H1 (cell line): Measurements from ENCODE around the gene IFIT2. TPM values are rescaled to one million over a fixed set of nuclear protein-coding genes. Genes with fewer than 3 reads are reported as not detected.

ENCODE experiments used
- CBX5 ChIP-seq: fragments of 300-800, 300-1000 bp; sonication (generic); IDR thresholded peaks from 2 replicates; pipeline ENCODE4 v1.7.1; 2016; ENCODE audit warnings: antibody characterized with exemption, low read length, low read depth
- FOSL1 ChIP-seq: IDR thresholded peaks from 2 replicates; pipeline ENCODE4 v1.6.1; 2011; ENCODE audit warnings: mild to moderate bottlenecking, low read depth, low read length, moderate library complexity; ENCODE audit not compliant: insufficient read depth
- JUND ChIP-seq: IDR thresholded peaks from 2 replicates; pipeline ENCODE4 v1.6.1; 2011; ENCODE audit warnings: mild to moderate bottlenecking, improper control_type of control experiment, low read length
- MAX ChIP-seq: IDR thresholded peaks from 2 replicates; pipeline ENCODE4 v1.6.1; 2012; ENCODE audit warnings: inconsistent platforms
- POLR2A ChIP-seq, 2 experiments: IDR thresholded peaks; 1 replicate in 1 of 2; 2 replicates in 1 of 2; pipeline ENCODE4 v1.6.1; 2011; ENCODE audit warnings: low read depth in 2 of 2, low read length in 2 of 2, mild to moderate bottlenecking in 2 of 2; ENCODE audit errors: control extremely low read depth in 1 of 2
- POLR2AphosphoS5 ChIP-seq: IDR thresholded peaks from 2 replicates; pipeline ENCODE4 v1.6.1; 2011; ENCODE audit warnings: low read depth, low read length
- TAF1 ChIP-seq: IDR thresholded peaks from 2 replicates; pipeline ENCODE4 v1.6.1; 2011; ENCODE audit warnings: mild to moderate bottlenecking, low read depth, low read length
- TAF7 ChIP-seq: optimal IDR thresholded peaks from 2 replicates; pipeline ENCODE3; 2011; ENCODE audit warnings: low read depth, mild to moderate bottlenecking, inconsistent platforms, low read length, moderate library complexity, borderline replicate concordance
- polyA plus RNA-seq, 7 experiments: library from polyadenylated mRNA; depleted of rRNA in 3 of 7; stranded (reverse) in 5 of 7; unstranded in 2 of 7; fragments of >200 nt in 5 of 7; fragments of 200-250 nt in 2 of 7; gene quantifications; 1 replicate in 5 of 7; 2 replicates in 1 of 7; 4 replicates in 1 of 7; pipeline versions ENCODE4 v1.2.1 to v1.2.3, GENCODE V29; 2011 to 2013; ENCODE audit warnings: missing spikeins in 2 of 7, mixed read lengths in 2 of 7
- total RNA-seq: library from RNA; stranded (reverse); fragmentation: NEBNext Ultra II Directional; extraction: Animal tissue kit (Norgen Biotek cat#: 25700); gene quantifications from 2 replicates; pipeline ENCODE4 v1.2.1, GENCODE V29; 2021
- TF ChIP-seq, protein P1 (sequence below): fragments of 300-600 bp; sonication (generic); IDR thresholded peaks from 2 replicates; pipeline ENCODE4 v1.7.1; 2012; ENCODE audit warnings: low read length, moderate library complexity, mild to moderate bottlenecking, inconsistent platforms; ENCODE audit not compliant: insufficient replicate concordance

IFIT2 gene
- total and polyA plus RNA-seq, 2 of the 8 experiments (the other 6 are each of a cell fraction or from before 2014, with no cell fraction given) = 0.03 to 0.35 TPM

DNA sequence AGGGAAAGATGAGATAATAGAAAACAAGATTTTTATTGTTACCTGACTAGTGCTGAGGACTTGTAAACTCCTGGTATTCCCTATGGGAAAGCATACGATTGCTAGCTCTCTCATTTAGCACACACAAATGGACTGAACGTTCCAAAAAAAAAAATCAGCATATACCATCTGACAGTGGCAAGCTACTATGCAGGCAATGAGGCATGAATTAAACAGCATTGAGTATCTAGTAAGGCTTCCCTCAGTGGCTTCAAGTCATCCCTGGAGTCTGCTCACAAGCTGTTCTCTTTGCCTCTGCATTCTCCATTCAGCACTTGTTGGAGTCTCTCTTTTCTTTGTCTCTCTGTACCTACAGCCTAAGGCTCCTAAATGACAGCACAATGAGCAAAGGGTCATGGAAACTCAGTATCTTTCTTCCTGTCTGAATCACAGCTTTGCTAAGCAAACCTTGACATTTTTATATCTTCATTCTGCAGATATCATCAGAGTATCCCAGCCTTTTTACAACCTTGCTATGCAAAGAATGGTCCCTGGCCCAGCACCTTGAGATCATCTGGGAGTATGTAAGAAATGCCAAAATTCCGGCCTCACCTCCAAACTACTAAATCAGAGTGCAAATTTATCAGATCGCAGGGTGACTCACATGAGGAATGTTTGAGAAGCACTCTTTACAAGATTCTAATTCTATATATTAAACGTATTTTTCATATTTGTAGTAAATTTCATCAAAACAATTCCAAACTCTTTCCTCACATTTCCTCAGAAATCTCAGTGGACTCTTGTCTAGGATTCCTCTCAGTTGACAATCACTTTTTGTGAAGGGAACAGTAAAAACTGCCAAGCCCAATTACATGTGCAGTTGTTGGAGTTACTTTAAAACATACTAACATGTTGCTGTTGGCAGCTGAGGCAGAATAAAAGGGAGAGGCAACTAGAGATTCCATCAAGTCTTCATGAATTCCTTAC, 39.5 kb upstream of the IFIT2 start (continued):
- TF ChIP-seq, protein P1, sequence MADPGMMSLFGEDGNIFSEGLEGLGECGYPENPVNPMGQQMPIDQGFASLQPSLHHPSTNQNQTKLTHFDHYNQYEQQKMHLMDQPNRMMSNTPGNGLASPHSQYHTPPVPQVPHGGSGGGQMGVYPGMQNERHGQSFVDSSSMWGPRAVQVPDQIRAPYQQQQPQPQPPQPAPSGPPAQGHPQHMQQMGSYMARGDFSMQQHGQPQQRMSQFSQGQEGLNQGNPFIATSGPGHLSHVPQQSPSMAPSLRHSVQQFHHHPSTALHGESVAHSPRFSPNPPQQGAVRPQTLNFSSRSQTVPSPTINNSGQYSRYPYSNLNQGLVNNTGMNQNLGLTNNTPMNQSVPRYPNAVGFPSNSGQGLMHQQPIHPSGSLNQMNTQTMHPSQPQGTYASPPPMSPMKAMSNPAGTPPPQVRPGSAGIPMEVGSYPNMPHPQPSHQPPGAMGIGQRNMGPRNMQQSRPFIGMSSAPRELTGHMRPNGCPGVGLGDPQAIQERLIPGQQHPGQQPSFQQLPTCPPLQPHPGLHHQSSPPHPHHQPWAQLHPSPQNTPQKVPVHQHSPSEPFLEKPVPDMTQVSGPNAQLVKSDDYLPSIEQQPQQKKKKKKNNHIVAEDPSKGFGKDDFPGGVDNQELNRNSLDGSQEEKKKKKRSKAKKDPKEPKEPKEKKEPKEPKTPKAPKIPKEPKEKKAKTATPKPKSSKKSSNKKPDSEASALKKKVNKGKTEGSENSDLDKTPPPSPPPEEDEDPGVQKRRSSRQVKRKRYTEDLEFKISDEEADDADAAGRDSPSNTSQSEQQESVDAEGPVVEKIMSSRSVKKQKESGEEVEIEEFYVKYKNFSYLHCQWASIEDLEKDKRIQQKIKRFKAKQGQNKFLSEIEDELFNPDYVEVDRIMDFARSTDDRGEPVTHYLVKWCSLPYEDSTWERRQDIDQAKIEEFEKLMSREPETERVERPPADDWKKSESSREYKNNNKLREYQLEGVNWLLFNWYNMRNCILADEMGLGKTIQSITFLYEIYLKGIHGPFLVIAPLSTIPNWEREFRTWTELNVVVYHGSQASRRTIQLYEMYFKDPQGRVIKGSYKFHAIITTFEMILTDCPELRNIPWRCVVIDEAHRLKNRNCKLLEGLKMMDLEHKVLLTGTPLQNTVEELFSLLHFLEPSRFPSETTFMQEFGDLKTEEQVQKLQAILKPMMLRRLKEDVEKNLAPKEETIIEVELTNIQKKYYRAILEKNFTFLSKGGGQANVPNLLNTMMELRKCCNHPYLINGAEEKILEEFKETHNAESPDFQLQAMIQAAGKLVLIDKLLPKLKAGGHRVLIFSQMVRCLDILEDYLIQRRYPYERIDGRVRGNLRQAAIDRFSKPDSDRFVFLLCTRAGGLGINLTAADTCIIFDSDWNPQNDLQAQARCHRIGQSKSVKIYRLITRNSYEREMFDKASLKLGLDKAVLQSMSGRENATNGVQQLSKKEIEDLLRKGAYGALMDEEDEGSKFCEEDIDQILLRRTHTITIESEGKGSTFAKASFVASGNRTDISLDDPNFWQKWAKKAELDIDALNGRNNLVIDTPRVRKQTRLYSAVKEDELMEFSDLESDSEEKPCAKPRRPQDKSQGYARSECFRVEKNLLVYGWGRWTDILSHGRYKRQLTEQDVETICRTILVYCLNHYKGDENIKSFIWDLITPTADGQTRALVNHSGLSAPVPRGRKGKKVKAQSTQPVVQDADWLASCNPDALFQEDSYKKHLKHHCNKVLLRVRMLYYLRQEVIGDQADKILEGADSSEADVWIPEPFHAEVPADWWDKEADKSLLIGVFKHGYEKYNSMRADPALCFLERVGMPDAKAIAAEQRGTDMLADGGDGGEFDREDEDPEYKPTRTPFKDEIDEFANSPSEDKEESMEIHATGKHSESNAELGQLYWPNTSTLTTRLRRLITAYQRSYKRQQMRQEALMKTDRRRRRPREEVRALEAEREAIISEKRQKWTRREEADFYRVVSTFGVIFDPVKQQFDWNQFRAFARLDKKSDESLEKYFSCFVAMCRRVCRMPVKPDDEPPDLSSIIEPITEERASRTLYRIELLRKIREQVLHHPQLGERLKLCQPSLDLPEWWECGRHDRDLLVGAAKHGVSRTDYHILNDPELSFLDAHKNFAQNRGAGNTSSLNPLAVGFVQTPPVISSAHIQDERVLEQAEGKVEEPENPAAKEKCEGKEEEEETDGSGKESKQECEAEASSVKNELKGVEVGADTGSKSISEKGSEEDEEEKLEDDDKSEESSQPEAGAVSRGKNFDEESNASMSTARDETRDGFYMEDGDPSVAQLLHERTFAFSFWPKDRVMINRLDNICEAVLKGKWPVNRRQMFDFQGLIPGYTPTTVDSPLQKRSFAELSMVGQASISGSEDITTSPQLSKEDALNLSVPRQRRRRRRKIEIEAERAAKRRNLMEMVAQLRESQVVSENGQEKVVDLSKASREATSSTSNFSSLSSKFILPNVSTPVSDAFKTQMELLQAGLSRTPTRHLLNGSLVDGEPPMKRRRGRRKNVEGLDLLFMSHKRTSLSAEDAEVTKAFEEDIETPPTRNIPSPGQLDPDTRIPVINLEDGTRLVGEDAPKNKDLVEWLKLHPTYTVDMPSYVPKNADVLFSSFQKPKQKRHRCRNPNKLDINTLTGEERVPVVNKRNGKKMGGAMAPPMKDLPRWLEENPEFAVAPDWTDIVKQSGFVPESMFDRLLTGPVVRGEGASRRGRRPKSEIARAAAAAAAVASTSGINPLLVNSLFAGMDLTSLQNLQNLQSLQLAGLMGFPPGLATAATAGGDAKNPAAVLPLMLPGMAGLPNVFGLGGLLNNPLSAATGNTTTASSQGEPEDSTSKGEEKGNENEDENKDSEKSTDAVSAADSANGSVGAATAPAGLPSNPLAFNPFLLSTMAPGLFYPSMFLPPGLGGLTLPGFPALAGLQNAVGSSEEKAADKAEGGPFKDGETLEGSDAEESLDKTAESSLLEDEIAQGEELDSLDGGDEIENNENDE = no peak
- TF ChIP-seq MAX = no peak
- no peak for TF ChIP-seq TAF1
- TF ChIP-seq POLR2AphosphoS5 = no peak
- TF ChIP-seq TAF7 = no peak
- no peak for TF ChIP-seq JUND
- TF ChIP-seq FOSL1 = no peak
- TF ChIP-seq POLR2A (IDR thresholded peaks at IDR 0.05; ENCODE audit: control extremely low read depth in 1 of 2, low read depth in 2 of 2, low read length in 2 of 2) = no peak
- no peak for TF ChIP-seq CBX5
